Metanephros (tissue), 1 donor: ENCODE results near the gene OR4C11. TPM values are rescaled to one million over a fixed set of nuclear protein-coding genes. Genes with fewer than 3 reads are reported as not detected.

Experiments
- total RNA-seq: library from RNA; depleted of rRNA; stranded (reverse); fragments of >200 nt; gene quantifications from one replicate; pipeline ENCODE4 v1.2.3, GENCODE V29; 2014

OR4C11 gene
- not detected for total RNA-seq

DNA sequence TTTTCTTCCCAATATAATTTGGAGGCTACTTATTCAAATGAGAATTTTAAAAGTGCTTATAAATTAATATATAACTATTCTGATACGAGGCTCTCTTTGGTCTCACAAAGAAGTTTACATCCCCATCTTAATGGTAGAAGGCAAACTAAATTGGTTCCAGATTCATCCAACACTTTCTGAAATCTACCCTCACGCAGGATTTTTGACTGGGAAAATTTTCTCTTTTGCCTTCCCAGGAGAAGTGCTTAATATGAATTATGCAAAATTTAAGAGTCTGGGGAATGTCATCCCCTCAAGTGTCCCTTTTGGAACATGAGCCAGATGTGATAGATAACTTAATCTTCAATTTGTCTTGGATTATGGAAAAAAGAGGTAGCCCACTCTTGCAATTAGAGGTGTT lies at the start of gene OR4C11:
TSS of gene OR4C11 (minus strand) at position 101 of the 400 bp plus-strand sequence. CDS start 3,272 bp downstream, outside the sequence.

DNA sequence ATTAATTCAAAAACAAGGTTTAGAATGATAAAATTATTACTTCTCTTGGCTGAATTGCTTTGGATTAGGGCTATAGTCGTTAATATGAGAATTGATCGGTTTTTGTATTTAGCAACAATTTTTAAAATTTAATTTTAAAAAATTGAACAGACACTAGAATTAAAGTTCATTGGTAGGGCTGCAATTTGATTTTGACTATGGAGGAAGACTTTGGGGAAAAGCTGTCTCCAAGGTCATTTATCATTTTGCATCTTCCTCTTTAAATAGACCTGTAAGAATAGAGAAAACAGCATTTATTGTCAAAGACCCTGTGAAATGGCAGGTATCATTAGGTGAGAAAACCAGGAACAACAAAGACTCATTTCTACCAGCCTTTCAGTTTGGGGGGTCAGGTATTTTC lies 40.6 kb upstream of the OR4C11 start, which contains the start of gene OR4S2:
TSS of gene OR4S2 (plus strand) at position 301 of the 400 bp plus-strand sequence. CDS start 2,577 bp downstream, outside the sequence.

DNA sequence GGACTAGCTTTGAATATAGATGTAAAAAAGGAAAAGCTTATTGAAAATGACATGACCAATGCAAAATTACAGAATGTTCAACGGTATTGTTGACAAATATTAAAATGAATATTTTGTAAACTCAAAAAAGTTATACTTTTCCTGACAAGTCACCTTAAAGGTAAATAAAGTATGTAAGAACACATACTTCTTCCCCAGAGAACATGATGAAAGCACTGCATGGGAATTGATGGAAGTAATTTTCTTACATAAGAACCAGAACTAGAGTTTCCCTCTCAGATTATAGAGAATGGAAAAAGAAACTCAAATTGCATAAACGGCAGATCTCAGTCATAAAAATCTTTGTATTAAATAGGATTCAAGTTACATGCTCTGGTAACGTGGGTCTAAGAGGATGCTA lies 27.4 kb upstream of the OR4C11 start, which contains the start of gene OR4P4:
TSS of gene OR4P4 (plus strand) at position 301 of the 400 bp plus-strand sequence.

GRCh38 chr11:55571828-55572227 lies 35.6 kb downstream of the OR4C11 start, which contains the start of gene OR4C16:
TSS of gene OR4C16 (plus strand) at chr11:55572128. CDS start at chr11:55572128, 0 bp downstream.

GRCh38 chr11:55554169-55554568 lies 53.3 kb downstream of the OR4C11 start, which contains the start of gene OR4C15:
TSS of gene OR4C15 (plus strand) at chr11:55554469. CDS start at chr11:55554469, 0 bp downstream.

Other genes starting within 250 kb of the OR4C11 start
- gene OR4A15, start 239.7 kb downstream of the OR4C11 start, total RNA-seq: not detected
- not detected for gene OR4C15, start 53.2 kb downstream of the OR4C11 start, total RNA-seq
- not detected for gene OR4C16, start 35.5 kb downstream of the OR4C11 start, total RNA-seq
- gene OR4P4, start 27.5 kb upstream of the OR4C11 start, total RNA-seq: not detected
- not detected for gene OR4S2, start 40.7 kb upstream of the OR4C11 start, total RNA-seq
- not detected for gene OR4C6, start 54.6 kb upstream of the OR4C11 start, total RNA-seq
- gene OR5D13, start 165.8 kb upstream of the OR4C11 start, total RNA-seq: not detected
- not detected for gene OR5D14, start 187.9 kb upstream of the OR4C11 start, total RNA-seq
- gene OR5L1, start 203.7 kb upstream of the OR4C11 start, total RNA-seq: not detected
- gene OR5D18, start 212.0 kb upstream of the OR4C11 start, total RNA-seq: not detected
- not detected for gene OR5L2, start 219.6 kb upstream of the OR4C11 start, total RNA-seq
- gene OR5D16, start 231.1 kb upstream of the OR4C11 start, total RNA-seq: not detected